ENCODE data around the gene CPNE2. TPM values are rescaled to one million over a fixed set of nuclear protein-coding genes. Genes with fewer than 3 reads are reported as not detected.

Gene CPNE2
- total RNA-seq, 8 experiments from 2014 or later: 14.7 to 71.4 (median 19.1) TPM

- Histone ChIP-seq H3K27ac (no peak overlapping the region), H3K4me1 (replicated peaks in 1 of 2) (no peaks in the 10 kb centered on the region), H3K4me3 (no peak overlapping the region)
- in situ Hi-C loops (cut with MboI; ENCODE audit: low pct_unique_long_range_greater_than_20kb in 2 of 9, low sequenced_read_pairs in 9 of 9, unreplicated experiment in 9 of 9): loop anchor here in 1 of 9 experiments (10.0 kb wide), 1 partner anchor 93 kb away; no protein-coding TSS in a partner anchor
- 50 to 93% (median 73%) methylated on average over 1 to 3 of the region's 3 CpGs; no CpG with 5 or more reads in 1 of the 10 experiments for WGBS, 10 experiments
- peak in 2 of 8 experiments; percentile 77 to 82 for ATAC-seq (replicated peaks in 6 of 8)
These were observed 20.4 kb upstream of the CPNE2 start for GRCh38 chr16:57071831-57072582.

- 30 to 74% (median 62%) methylated on average over 2 to 7 of the region's 8 CpGs for WGBS, 10 experiments
- in situ Hi-C loops (cut with MboI; ENCODE audit: low pct_unique_long_range_greater_than_20kb in 2 of 9, low sequenced_read_pairs in 9 of 9, unreplicated experiment in 9 of 9): loop anchor here in 1 of 9 experiments (10.0 kb wide), 1 partner anchor 92 kb away; no protein-coding TSS in a partner anchor
- H3K4me3 ChIP-seq: no peak overlapping the region
- no peaks in the 10 kb centered on the region for H3K4me1 ChIP-seq (replicated peaks in 1 of 2)
- no peak overlapping the region for H3K27ac ChIP-seq
- ATAC-seq (replicated peaks in 6 of 8): no peak
These were observed 19.6 kb upstream of the CPNE2 start for GRCh38 chr16:57072616-57073275.

GRCh38 chr16:57077714-57078113, 14.7 kb upstream of the CPNE2 start:
- Histone ChIP-seq H3K27ac (no peak overlapping the region), H3K4me3 (no peak overlapping the region), H3K4me1 (replicated peaks in 1 of 2) (no peaks in the 10 kb centered on the region)
- WGBS, 10 experiments: 20 to 60% (median 60%) methylated on average over 1 to 3 of the region's 7 CpGs; no CpG with 5 or more reads in 7 of the 10 experiments
- peak in 2 of 8 experiments; percentile 23 to 26 for ATAC-seq (replicated peaks in 6 of 8)
- in situ Hi-C loops (cut with MboI; ENCODE audit: low pct_unique_long_range_greater_than_20kb in 2 of 9, low sequenced_read_pairs in 9 of 9, unreplicated experiment in 9 of 9): loop anchor here in 1 of 9 experiments (10.0 kb wide), 1 partner anchor 87 kb away; no protein-coding TSS in a partner anchor

- no peak for ATAC-seq (replicated peaks in 6 of 8)
- Histone ChIP-seq H3K27ac (no peak overlapping the region), H3K4me1 (replicated peaks in 1 of 2) (no peaks in the 10 kb centered on the region), H3K4me3 (no peak overlapping the region)
- in situ Hi-C loops (cut with MboI; ENCODE audit: low pct_unique_long_range_greater_than_20kb in 2 of 9, low sequenced_read_pairs in 9 of 9, unreplicated experiment in 9 of 9): loop anchor here in 1 of 9 experiments (10.0 kb wide), 1 partner anchor 93 kb away; no protein-coding TSS in a partner anchor
These were observed 10.6 kb upstream of the CPNE2 start for GRCh38 chr16:57081744-57082143.

GRCh38 chr16:57082664-57083063, 9.7 kb upstream of the CPNE2 start:
- in situ Hi-C loops (cut with MboI; ENCODE audit: low pct_unique_long_range_greater_than_20kb in 2 of 9, low sequenced_read_pairs in 9 of 9, unreplicated experiment in 9 of 9): loop anchor here in 1 of 9 experiments (10.0 kb wide), 1 partner anchor 92 kb away; no protein-coding TSS in a partner anchor
- no peak for ATAC-seq (replicated peaks in 6 of 8)
- Histone ChIP-seq H3K4me1 (replicated peaks in 1 of 2) (no peaks in the 10 kb centered on the region), H3K27ac (no peak overlapping the region), H3K4me3 (no peak overlapping the region)
- WGBS, 10 experiments: 63 to 100% (median 100%) methylated on average over 1 to 2 of the region's 6 CpGs; no CpG with 5 or more reads in 7 of the 10 experiments

- Histone ChIP-seq H3K4me1 (replicated peaks in 1 of 2) (no peaks in the 10 kb centered on the region), H3K27ac (no peak overlapping the region), H3K4me3 (no peak overlapping the region)
- ATAC-seq (replicated peaks in 6 of 8): peak in 6 of 8 experiments; percentile 2 to 83 (median 43)
- 20 to 100% methylated on average over 1 of the region's 7 CpGs; no CpG with 5 or more reads in 8 of the 10 experiments for WGBS, 10 experiments
- in situ Hi-C loops (cut with MboI; ENCODE audit: low pct_unique_long_range_greater_than_20kb in 2 of 9, low sequenced_read_pairs in 9 of 9, unreplicated experiment in 9 of 9): loop anchor here in 1 of 9 experiments (10.0 kb wide), 1 partner anchor 91 kb away; no protein-coding TSS in a partner anchor
These were observed 8.8 kb upstream of the CPNE2 start for GRCh38 chr16:57083485-57084126.

GRCh38 chr16:57084257-57084770, 8.1 kb upstream of the CPNE2 start:
- ATAC-seq (replicated peaks in 6 of 8): peak; percentile 52 to 88 (median 78)
- in situ Hi-C loops (cut with MboI; ENCODE audit: low pct_unique_long_range_greater_than_20kb in 2 of 9, low sequenced_read_pairs in 9 of 9, unreplicated experiment in 9 of 9): loop anchor here in 1 of 9 experiments (10.0 kb wide), 1 partner anchor 90 kb away; no protein-coding TSS in a partner anchor
- 0 to 100% (median 0%) methylated on average over 1 to 3 of the region's 9 CpGs; no CpG with 5 or more reads in 3 of the 10 experiments for WGBS, 10 experiments
- Histone ChIP-seq H3K4me3 (no peak overlapping the region), H3K4me1 (replicated peaks in 1 of 2) (no peaks in the 10 kb centered on the region), H3K27ac (no peak overlapping the region)

- WGBS, 10 experiments: 60 to 93% (median 73%) methylated on average over 2 to 6 of the region's 7 CpGs; no CpG with 5 or more reads in 1 of the 10 experiments
- Histone ChIP-seq H3K27ac (no peak overlapping the region), H3K4me1 (replicated peaks in 1 of 2) (no peaks in the 10 kb centered on the region), H3K4me3 (no peak overlapping the region)
- ATAC-seq (replicated peaks in 6 of 8): no peak
- in situ Hi-C loops (cut with MboI; ENCODE audit: low pct_unique_long_range_greater_than_20kb in 2 of 9, low sequenced_read_pairs in 9 of 9, unreplicated experiment in 9 of 9): loop anchor here in 1 of 9 experiments (10.0 kb wide), 1 partner anchor 90 kb away; no protein-coding TSS in a partner anchor
These were observed 7.4 kb upstream of the CPNE2 start for GRCh38 chr16:57084996-57085395.

- in situ Hi-C loops (cut with MboI; ENCODE audit: low pct_unique_long_range_greater_than_20kb in 2 of 9, low sequenced_read_pairs in 9 of 9, unreplicated experiment in 9 of 9): loop anchor here in 1 of 9 experiments (10.0 kb wide), 1 partner anchor 88 kb away; no protein-coding TSS in a partner anchor
- Histone ChIP-seq H3K4me3 (no peak overlapping the region), H3K27ac (no peak overlapping the region), H3K4me1 (replicated peaks in 1 of 2) (peaks cover 0 to 8% of the 10 kb centered on the region in 2 donors)
- no peak for ATAC-seq (replicated peaks in 6 of 8)
- WGBS, 10 experiments: 43 to 86% (median 60%) methylated on average over 1 to 2 of the region's 2 CpGs; no CpG with 5 or more reads in 3 of the 10 experiments
These were observed 5.4 kb upstream of the CPNE2 start for GRCh38 chr16:57087003-57087402.

GRCh38 chr16:57089406-57089805, 3.0 kb upstream of the CPNE2 start:
- H3K4me3 ChIP-seq: no peak overlapping the region
- in situ Hi-C loops (cut with MboI; ENCODE audit: low pct_unique_long_range_greater_than_20kb in 2 of 9, low sequenced_read_pairs in 9 of 9, unreplicated experiment in 9 of 9): loop anchor here in 1 of 9 experiments (10.0 kb wide), 1 partner anchor 85 kb away; no protein-coding TSS in a partner anchor
- WGBS, 10 experiments: 67 to 80% (median 75%) methylated on average over 1 to 8 of the region's 8 CpGs; no CpG with 5 or more reads in 3 of the 10 experiments
- no peak for ATAC-seq (replicated peaks in 6 of 8)
- H3K4me1 ChIP-seq (replicated peaks in 1 of 2): peaks cover 3 to 20% of the 10 kb centered on the region in 2 donors
- no peak overlapping the region for H3K27ac ChIP-seq

GRCh38 chr16:57091200-57091974, 996 bp upstream of the CPNE2 start:
- ATAC-seq (replicated peaks in 6 of 8): peak; percentile 16 to 64 (median 46)
- WGBS, 10 experiments: 8 to 40% (median 28%) methylated on average over 2 to 17 of the region's 24 CpGs; no CpG with 5 or more reads in 2 of the 10 experiments
- in situ Hi-C loops (cut with MboI; ENCODE audit: low pct_unique_long_range_greater_than_20kb in 2 of 9, low sequenced_read_pairs in 9 of 9, unreplicated experiment in 9 of 9): no loop called here
- H3K27ac ChIP-seq: peak overlapping the region in 1 of 2 donors; percentile 35
- peak overlapping the region; percentile 66 to 93 (median 74) for H3K4me3 ChIP-seq
- peaks cover 3 to 23% of the 10 kb centered on the region in 2 donors for H3K4me1 ChIP-seq (replicated peaks in 1 of 2)
